Adrenal gland (tissue), 12 donors: ENCODE results near the gene SMCO1. TPM values are rescaled to one million over a fixed set of nuclear protein-coding genes. Genes with fewer than 3 reads are reported as not detected.

Experiments used
- DNase-seq, 7 donors: peaks; one replicate each; pipeline ENCODE4 v3.0.0-alpha.2; 2019 to 2020
- H3K27ac ChIP-seq, 5 donors: fragments of 200-600 bp; sonication (generic) in 4 of 5; 1 replicate in 3 of 5; 2 replicates in 2 of 5; pipeline versions ENCODE4 v1.5.1 to v1.8.0; 2016 to 2020; ENCODE audit warnings: mild to moderate bottlenecking in 1 of 5
- H3K27me3 ChIP-seq: fragments of 200-600 bp; 2 replicates; pipeline ENCODE4 v1.8.0; 2021
- H3K36me3 ChIP-seq, 2 donors: fragments of 200-600 bp; replicated peaks in 1 of 2; 1 replicate in 1 of 2; 2 replicates in 1 of 2; pipeline versions ENCODE4 v1.5.1 to v1.8.0; 2018 to 2022
- H3K4me1 ChIP-seq, 2 donors: fragments of 200-600 bp; replicated peaks in 1 of 2; 1 replicate in 1 of 2; 2 replicates in 1 of 2; pipeline versions ENCODE4 v1.5.1 to v1.8.0; 2018 to 2021
- H3K4me3 ChIP-seq, 4 donors: fragments of 200-600 bp; sonication (generic) in 3 of 4; one replicate each; pipeline ENCODE4 v1.5.1; 2016 to 2018
- H3K9me3 ChIP-seq, 3 donors: fragments of 200-600 bp; sonication (generic) in 1 of 3; replicated peaks in 1 of 3; 1 replicate in 2 of 3; 2 replicates in 1 of 3; pipeline versions ENCODE4 v1.5.1 to v1.8.0; 2016 to 2021
- POLR2A ChIP-seq, 2 donors: fragments of 450-650 bp; IDR thresholded peaks; one replicate each; pipeline ENCODE4 v1.6.1; 2017; ENCODE audit warnings: antibody characterized with exemption in 2 of 2, mild to moderate bottlenecking in 2 of 2, moderate library complexity in 1 of 2
- WGBS, 4 donors: extraction: QIAGEN DNeasy Blood & Tissue Kit in 2 of 4; methylation state at CpG; one replicate each; pipeline versions ENCODE4 v1.1.5 to v1.1.7; 2013 to 2017; 5-methylcytosine and 5-hydroxymethylcytosine counted together
- intact Hi-C, 2 donors: fragments of 100-400 bp; cut with DNase I; formaldehyde crosslinking; loops; one replicate each; pipeline versions ENCODE4 v1.14.1 to v1.15.0; 2022 to 2023
- polyA plus RNA-seq, 3 donors: library from polyadenylated mRNA; stranded (reverse); fragments of 200-250 nt in 2 of 3; fragments of 350-450 nt in 1 of 3; fragmentation: Illumina TruSeq in 1 of 3; extraction: RNeasy Lipid Tissue Mini Kit (QIAGEN cat#74804) in 1 of 3; gene quantifications; one replicate each; pipeline ENCODE4 v1.2.3, GENCODE V29; 2013 to 2014
- total RNA-seq, 9 donors: library from RNA; depleted of rRNA in 4 of 9; stranded (reverse); fragments of >200 nt in 4 of 9; fragments of 120-200 nt in 1 of 9; fragmentation: NEBNext Ultra II Directional in 1 of 9; extraction: Animal tissue kit (Norgen Biotek cat#: 25700) in 1 of 9; gene quantifications; one replicate each; pipeline versions ENCODE4 v1.1.0 to v1.2.4, GENCODE V29; 2013 to 2023
- TF ChIP-seq, protein P1 (sequence below), 6 experiments: fragments of 450-650 bp in 4 of 6; fragments of 200-600 bp in 2 of 6; sonication (generic) in 1 of 6; IDR thresholded peaks; 1 replicate in 5 of 6; 2 replicates in 1 of 6; pipeline versions ENCODE4 v1.5.1 to v1.8.0; 2016 to 2021; ENCODE audit warnings: antibody characterized with exemption in 6 of 6, mild to moderate bottlenecking in 2 of 6, moderate library complexity in 1 of 6
- donor health status: healthy with polysubstance abuse.
- donor health status: Bipolar disorder and iron deficiency.
- donor health status: DM: yes; HTN: yes; CAD: no.
- donor health status: DM: no; HTN: no; CAD: no.
- donor health status: DM: no; HTN: no; CAD: no.
- donor health status: DM: yes; HTN: yes; CAD: no.

Gene SMCO1
- total and polyA plus RNA-seq, 12 donors: 0.07 to 0.11 TPM; not detected in 10

DNA sequence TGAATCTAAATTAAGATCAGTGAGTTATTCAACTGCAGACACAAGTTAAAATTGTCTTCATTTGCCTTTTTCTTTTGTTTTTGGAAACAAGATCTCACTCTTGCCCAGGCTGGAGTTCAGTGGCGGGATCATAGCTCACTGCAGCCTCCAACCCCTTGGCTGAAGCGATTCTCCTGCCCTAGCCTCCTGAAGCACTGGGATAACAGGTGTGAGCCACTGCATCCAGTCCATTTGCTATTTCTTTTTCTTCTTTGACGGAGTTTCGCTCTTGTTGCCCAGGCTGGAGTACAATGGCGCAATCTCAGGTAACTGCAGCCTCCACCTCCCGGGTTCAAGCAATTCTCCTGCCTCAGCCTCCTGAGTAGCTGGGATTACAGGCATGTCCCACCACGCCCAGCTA, 21.9 kb downstream of the SMCO1 start:
- Histone ChIP-seq H3K9me3 (no peaks in the 10 kb centered on the region), H3K27me3 (no peaks in the 10 kb centered on the region), H3K4me1 (no peaks in the 10 kb centered on the region), H3K27ac (no peak overlapping the region), H3K36me3 (no peaks in the 10 kb centered on the region), H3K4me3 (no peak overlapping the region)
- intact Hi-C loops: no loop called here
- 97 to 99% (median 98%) methylated on average over 7 of the region's 7 CpGs for WGBS, 4 donors
- TF ChIP-seq, protein P1, sequence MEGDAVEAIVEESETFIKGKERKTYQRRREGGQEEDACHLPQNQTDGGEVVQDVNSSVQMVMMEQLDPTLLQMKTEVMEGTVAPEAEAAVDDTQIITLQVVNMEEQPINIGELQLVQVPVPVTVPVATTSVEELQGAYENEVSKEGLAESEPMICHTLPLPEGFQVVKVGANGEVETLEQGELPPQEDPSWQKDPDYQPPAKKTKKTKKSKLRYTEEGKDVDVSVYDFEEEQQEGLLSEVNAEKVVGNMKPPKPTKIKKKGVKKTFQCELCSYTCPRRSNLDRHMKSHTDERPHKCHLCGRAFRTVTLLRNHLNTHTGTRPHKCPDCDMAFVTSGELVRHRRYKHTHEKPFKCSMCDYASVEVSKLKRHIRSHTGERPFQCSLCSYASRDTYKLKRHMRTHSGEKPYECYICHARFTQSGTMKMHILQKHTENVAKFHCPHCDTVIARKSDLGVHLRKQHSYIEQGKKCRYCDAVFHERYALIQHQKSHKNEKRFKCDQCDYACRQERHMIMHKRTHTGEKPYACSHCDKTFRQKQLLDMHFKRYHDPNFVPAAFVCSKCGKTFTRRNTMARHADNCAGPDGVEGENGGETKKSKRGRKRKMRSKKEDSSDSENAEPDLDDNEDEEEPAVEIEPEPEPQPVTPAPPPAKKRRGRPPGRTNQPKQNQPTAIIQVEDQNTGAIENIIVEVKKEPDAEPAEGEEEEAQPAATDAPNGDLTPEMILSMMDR (IDR thresholded peaks at IDR 0.05): no peak
- no peak for TF ChIP-seq POLR2A (IDR thresholded peaks at IDR 0.05)
- no peak for DNase-seq

- DNase-seq: no peak
- Histone ChIP-seq H3K27ac (no peak overlapping the region), H3K27me3 (no peaks in the 10 kb centered on the region), H3K9me3 (no peaks in the 10 kb centered on the region), H3K4me1 (no peaks in the 10 kb centered on the region), H3K36me3 (peaks cover 0 to 3% of the 10 kb centered on the region in 2 donors), H3K4me3 (no peak overlapping the region)
- intact Hi-C loops: no loop called here
- WGBS, 4 donors: 95 to 100% (median 97%) methylated on average over 2 of the region's 2 CpGs
- no peak for TF ChIP-seq POLR2A (IDR thresholded peaks at IDR 0.05)
- TF ChIP-seq, protein P1 (IDR thresholded peaks at IDR 0.05): no peak
These were observed 23.1 kb downstream of the SMCO1 start for GRCh38 chr3:196492080-196492479.

- intact Hi-C loops: no loop called here
- Histone ChIP-seq H3K27ac (no peak overlapping the region), H3K4me3 (no peak overlapping the region), H3K9me3 (no peaks in the 10 kb centered on the region), H3K36me3 (peaks cover 0 to 25% of the 10 kb centered on the region in 2 donors), H3K27me3 (no peaks in the 10 kb centered on the region), H3K4me1 (no peaks in the 10 kb centered on the region)
- WGBS, 4 donors: 92 to 94% (median 93%) methylated on average over 10 of the region's 10 CpGs
- no peak for DNase-seq
- TF ChIP-seq, protein P1 (IDR thresholded peaks at IDR 0.05): no peak
- no peak for TF ChIP-seq POLR2A (IDR thresholded peaks at IDR 0.05)
These were observed 25.4 kb downstream of the SMCO1 start for GRCh38 chr3:196489747-196490146.

DNA sequence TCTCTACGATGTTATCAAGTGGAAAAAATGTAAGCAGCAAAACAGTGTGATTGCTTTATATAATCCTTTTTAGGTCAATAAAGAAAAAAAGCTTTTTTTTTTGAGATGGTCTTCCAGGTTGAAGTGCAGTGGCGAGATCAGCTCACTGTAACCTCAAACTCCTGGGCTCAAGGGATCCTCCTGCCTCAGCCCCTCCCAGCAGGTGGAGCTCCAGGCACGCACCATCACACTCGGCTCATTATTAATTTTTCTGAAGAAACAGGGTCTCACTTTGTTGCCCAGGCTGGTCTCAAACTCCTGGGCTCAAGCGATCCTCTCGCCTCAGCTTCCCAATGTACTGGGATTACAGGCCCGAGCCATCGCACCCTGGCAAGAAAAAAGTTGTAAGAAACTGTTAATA, 28.9 kb downstream of the SMCO1 start:
- no peaks in the 10 kb centered on the region for H3K9me3 ChIP-seq
- no peaks in the 10 kb centered on the region for H3K27me3 ChIP-seq
- H3K36me3 ChIP-seq: peaks cover 0 to 49% of the 10 kb centered on the region in 2 donors
- DNase-seq: peak in 1 of 7 donors; percentile 26
- TF ChIP-seq, protein P1 (IDR thresholded peaks at IDR 0.05): peak in 3 of 6 experiments; percentile 13 to 35 (median 27)
- no peak for TF ChIP-seq POLR2A (IDR thresholded peaks at IDR 0.05)
- H3K4me3 ChIP-seq: no peak overlapping the region
- intact Hi-C loops: no loop called here
- no peak overlapping the region for H3K27ac ChIP-seq
- WGBS, 4 donors: 88 to 90% (median 89%) methylated on average over 8 of the region's 8 CpGs
- H3K4me1 ChIP-seq: no peaks in the 10 kb centered on the region
